HG03108 (cell line): ENCODE data around the gene MAP6.

Experiments used
- ATAC-seq: cut with Tn5 transposase; IDR thresholded peaks from one replicate; pipeline ENCODE4 v1.9.1; 2021; ENCODE audit warnings: moderate library complexity; ENCODE audit not compliant: unreplicated experiment

Gene MAP6

GRCh38 chr11:75554258-75555022, 114.4 kb downstream of the MAP6 start:
- no peak for ATAC-seq

- ATAC-seq: no peak
Measured at GRCh38 chr11:75553889-75554257, 115.0 kb downstream of the MAP6 start.

- no peak for ATAC-seq
Measured at GRCh38 chr11:75553182-75553581, 115.7 kb downstream of the MAP6 start.

GRCh38 chr11:75549370-75549958, 119.4 kb downstream of the MAP6 start:
- no peak for ATAC-seq

GRCh38 chr11:75548595-75549272, 120.1 kb downstream of the MAP6 start:
- ATAC-seq: no peak

GRCh38 chr11:75547617-75548058, 121.2 kb downstream of the MAP6 start:
- ATAC-seq: no peak

- no peak for ATAC-seq
Measured at GRCh38 chr11:75547177-75547576, 121.7 kb downstream of the MAP6 start.

- ATAC-seq: no peak
Measured at GRCh38 chr11:75543806-75544205, 125.0 kb downstream of the MAP6 start.

- ATAC-seq: no peak
Measured at GRCh38 chr11:75542088-75542438, 126.8 kb downstream of the MAP6 start.

- no peak for ATAC-seq
Measured at GRCh38 chr11:75541193-75542087, 127.4 kb downstream of the MAP6 start.

- no peak for ATAC-seq
Measured at GRCh38 chr11:75539459-75540334, 129.1 kb downstream of the MAP6 start.

GRCh38 chr11:75538150-75538942, 130.5 kb downstream of the MAP6 start:
- ATAC-seq: no peak

- ATAC-seq: no peak
Measured at GRCh38 chr11:75537740-75538139, 131.1 kb downstream of the MAP6 start.
